Measurements from ENCODE around the gene ISOC2. TPM values are rescaled to one million over a fixed set of nuclear protein-coding genes. Genes with fewer than 3 reads are reported as not detected.

The ISOC2 gene
- total RNA-seq, 1 donor from 2014 or later, result 58.8 TPM

DNA sequence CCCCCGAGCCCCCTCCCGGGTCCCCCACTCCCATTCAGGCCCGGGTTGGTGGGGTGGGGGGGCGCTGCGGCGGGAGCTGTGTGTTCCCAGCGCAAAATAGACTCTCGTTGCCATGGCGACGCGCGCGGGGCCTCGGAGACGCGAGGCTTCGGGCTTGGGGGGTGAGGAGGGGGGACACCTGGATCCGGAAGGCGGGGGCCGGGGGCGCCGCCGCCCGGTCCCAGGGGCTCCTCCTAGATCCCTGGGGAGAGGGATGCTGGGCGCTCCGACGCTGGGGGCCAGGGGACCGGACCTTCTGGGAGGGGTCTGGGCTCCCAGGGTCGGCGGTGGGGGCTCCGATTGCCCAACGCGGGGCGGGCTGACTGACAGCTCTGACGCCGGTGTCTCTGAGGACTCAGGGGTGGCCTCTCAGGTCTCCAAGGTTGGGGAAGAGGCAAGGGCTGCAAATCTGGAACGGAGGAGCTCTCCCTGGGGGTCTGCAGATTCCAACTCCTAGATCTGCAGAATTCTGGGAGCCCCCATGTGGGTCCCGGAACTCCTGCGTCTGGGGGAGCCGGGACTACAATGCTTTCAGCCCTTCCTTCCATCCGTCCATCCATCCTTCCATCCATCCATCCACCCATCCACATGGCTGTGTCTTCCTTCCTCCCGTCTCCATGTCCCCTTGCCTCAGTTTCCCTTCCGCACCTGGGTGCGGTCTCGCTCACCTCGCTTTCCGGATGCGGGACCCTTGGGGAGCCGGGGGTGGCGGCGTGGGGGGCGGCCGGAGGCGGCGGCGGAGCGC is 9.3 kb downstream of the ISOC2 start:
- peaks cover 20% of the 10 kb centered on the region for H3K27me3 ChIP-seq (ENCODE audit: insufficient read depth, low read length)
- Mint-ChIP-seq H3K9me3 (ENCODE audit: unreplicated experiment) (peaks cover 3% of the 10 kb centered on the region), H3K4me3 (ENCODE audit: unreplicated experiment) (no peak overlapping the region), H3K27ac (ENCODE audit: unreplicated experiment) (no peak overlapping the region), H3K4me1 (ENCODE audit: low read depth, unreplicated experiment) (no peaks in the 10 kb centered on the region), H3K36me3 (ENCODE audit: low read depth, unreplicated experiment) (peaks cover 10% of the 10 kb centered on the region), H3K27me3 (ENCODE audit: low read depth, unreplicated experiment) (peaks cover 15% of the 10 kb centered on the region)
- H3K4me1 ChIP-seq (ENCODE audit: insufficient read depth, low read length), result no peaks in the 10 kb centered on the region
- H3K36me3 ChIP-seq (ENCODE audit: insufficient read depth, low read length), result no peaks in the 10 kb centered on the region
- no peak overlapping the region for H3K27ac ChIP-seq (ENCODE audit: low read depth, low read length)
- H3K4me2 ChIP-seq (ENCODE audit: low read length), result peak overlapping the region; percentile 66
- DNase-seq (ENCODE audit: low read depth), result no peak
- H3K79me2 ChIP-seq (ENCODE audit: insufficient read depth, low read length), result no peaks in the 10 kb centered on the region
- peaks cover 30% of the 10 kb centered on the region for H4K20me1 ChIP-seq (ENCODE audit: insufficient read depth, low read length)
- no peak overlapping the region for H3K9ac ChIP-seq (ENCODE audit: low read length)
- H3K9me3 ChIP-seq (ENCODE audit: insufficient read depth, low read depth, low read length), result no peaks in the 10 kb centered on the region
- TF ChIP-seq EZH2 (IDR thresholded peaks at IDR 0.05; ENCODE audit: insufficient read depth, low read length), result peak; percentile 76
- TF ChIP-seq, protein P1, sequence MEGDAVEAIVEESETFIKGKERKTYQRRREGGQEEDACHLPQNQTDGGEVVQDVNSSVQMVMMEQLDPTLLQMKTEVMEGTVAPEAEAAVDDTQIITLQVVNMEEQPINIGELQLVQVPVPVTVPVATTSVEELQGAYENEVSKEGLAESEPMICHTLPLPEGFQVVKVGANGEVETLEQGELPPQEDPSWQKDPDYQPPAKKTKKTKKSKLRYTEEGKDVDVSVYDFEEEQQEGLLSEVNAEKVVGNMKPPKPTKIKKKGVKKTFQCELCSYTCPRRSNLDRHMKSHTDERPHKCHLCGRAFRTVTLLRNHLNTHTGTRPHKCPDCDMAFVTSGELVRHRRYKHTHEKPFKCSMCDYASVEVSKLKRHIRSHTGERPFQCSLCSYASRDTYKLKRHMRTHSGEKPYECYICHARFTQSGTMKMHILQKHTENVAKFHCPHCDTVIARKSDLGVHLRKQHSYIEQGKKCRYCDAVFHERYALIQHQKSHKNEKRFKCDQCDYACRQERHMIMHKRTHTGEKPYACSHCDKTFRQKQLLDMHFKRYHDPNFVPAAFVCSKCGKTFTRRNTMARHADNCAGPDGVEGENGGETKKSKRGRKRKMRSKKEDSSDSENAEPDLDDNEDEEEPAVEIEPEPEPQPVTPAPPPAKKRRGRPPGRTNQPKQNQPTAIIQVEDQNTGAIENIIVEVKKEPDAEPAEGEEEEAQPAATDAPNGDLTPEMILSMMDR (IDR thresholded peaks at IDR 0.05; ENCODE audit: insufficient read depth, low read depth, low read length), result no peak
- no peak overlapping the region for H3K4me3 ChIP-seq (ENCODE audit: insufficient read depth, low read depth, low read length)
- H2AFZ ChIP-seq (ENCODE audit: low read depth, low read length), result no peak overlapping the region
- FAIRE-seq, result no peak

DNA sequence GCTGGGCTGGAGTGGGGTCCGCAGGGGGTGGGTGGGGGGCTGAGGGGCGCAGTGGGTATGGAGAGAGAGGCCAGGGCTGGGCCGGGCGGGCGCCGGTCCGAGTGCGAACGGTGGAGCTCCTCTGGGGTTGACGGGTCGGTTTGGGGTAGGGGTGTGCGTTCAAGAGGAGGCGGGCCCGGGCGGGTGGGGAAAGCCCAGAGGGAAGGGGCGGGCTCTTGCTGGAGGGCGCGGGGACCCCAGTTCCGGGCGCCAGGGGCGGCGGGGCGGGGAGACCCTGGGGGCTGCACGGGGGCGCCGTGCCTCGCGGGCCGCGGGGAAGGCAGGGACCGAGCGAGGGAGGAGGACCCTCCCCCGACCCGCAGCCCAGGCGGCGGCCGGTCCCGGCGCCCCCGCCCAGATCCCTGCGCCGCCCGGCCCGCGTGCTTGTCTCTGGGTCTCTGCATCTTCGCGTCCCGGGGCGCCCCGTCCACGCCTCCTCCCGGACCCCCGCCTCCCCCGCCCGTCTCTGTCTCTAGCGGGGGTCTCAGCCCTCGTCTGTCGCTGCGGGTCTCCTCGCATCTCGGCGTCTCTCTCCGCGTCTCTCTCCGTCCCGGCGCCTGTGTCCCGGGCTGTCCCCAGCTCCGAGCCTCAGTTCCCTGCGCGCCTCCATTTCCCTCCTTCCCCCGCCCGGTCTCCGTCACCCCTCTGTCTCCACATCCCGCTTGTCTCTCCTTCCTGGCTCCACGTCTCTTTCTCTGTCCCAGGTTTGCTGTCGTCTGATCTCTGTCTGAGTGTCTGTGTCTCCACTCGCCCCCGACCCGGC is 10.1 kb downstream of the ISOC2 start:
- no peaks in the 10 kb centered on the region for H3K79me2 ChIP-seq (ENCODE audit: insufficient read depth, low read length)
- TF ChIP-seq EZH2 (IDR thresholded peaks at IDR 0.05; ENCODE audit: insufficient read depth, low read length), result peak; percentile 74
- TF ChIP-seq, protein P1 (IDR thresholded peaks at IDR 0.05; ENCODE audit: insufficient read depth, low read depth, low read length), result no peak
- Mint-ChIP-seq H3K4me3 (ENCODE audit: unreplicated experiment) (no peak overlapping the region), H3K9me3 (ENCODE audit: unreplicated experiment) (peaks cover 3% of the 10 kb centered on the region), H3K36me3 (ENCODE audit: low read depth, unreplicated experiment) (peaks cover 5% of the 10 kb centered on the region), H3K27ac (ENCODE audit: unreplicated experiment) (no peak overlapping the region), H3K27me3 (ENCODE audit: low read depth, unreplicated experiment) (peaks cover 17% of the 10 kb centered on the region), H3K4me1 (ENCODE audit: low read depth, unreplicated experiment) (no peaks in the 10 kb centered on the region)
- no peak overlapping the region for H3K9ac ChIP-seq (ENCODE audit: low read length)
- H3K27ac ChIP-seq (ENCODE audit: low read depth, low read length), result no peak overlapping the region
- H3K4me1 ChIP-seq (ENCODE audit: insufficient read depth, low read length), result no peaks in the 10 kb centered on the region
- H3K9me3 ChIP-seq (ENCODE audit: insufficient read depth, low read depth, low read length), result no peaks in the 10 kb centered on the region
- no peaks in the 10 kb centered on the region for H3K36me3 ChIP-seq (ENCODE audit: insufficient read depth, low read length)
- peaks cover 22% of the 10 kb centered on the region for H4K20me1 ChIP-seq (ENCODE audit: insufficient read depth, low read length)
- no peak overlapping the region for H2AFZ ChIP-seq (ENCODE audit: low read depth, low read length)
- no peak for FAIRE-seq
- no peak overlapping the region for H3K4me3 ChIP-seq (ENCODE audit: insufficient read depth, low read depth, low read length)
- DNase-seq (ENCODE audit: low read depth), result no peak
- H3K4me2 ChIP-seq (ENCODE audit: low read length), result peak overlapping the region; percentile 62
- peaks cover 25% of the 10 kb centered on the region for H3K27me3 ChIP-seq (ENCODE audit: insufficient read depth, low read length)

All from astrocyte (in vitro differentiated cells and primary cell).